Measurements from ENCODE around the gene MED12L. TPM values are rescaled to one million over a fixed set of nuclear protein-coding genes. Genes with fewer than 3 reads are reported as not detected.

The MED12L gene
- total RNA-seq, 1 experiment from 2014 or later = 14.9 TPM

- Histone ChIP-seq H2AFZ (ENCODE audit: low read length) (no peak overlapping the region), H2BK120ac (ENCODE audit: low read depth, low read length, poor library complexity, severe bottlenecking) (no peak overlapping the region), H3K56ac (ENCODE audit: insufficient read length, low read depth, low read length) (no peak overlapping the region), H4K20me1 (ENCODE audit: control insufficient read depth, insufficient read depth, insufficient read length) (no peaks in the 10 kb centered on the region), H4K5ac (ENCODE audit: insufficient read length, low read depth, low read length) (no peak overlapping the region), H3K9ac (ENCODE audit: extremely low read depth, insufficient read length, low read length) (no peak overlapping the region), H4K8ac (replicated peaks; ENCODE audit: insufficient read length, low read depth, low read length) (no peak overlapping the region), H3K27me3 (ENCODE audit: insufficient read depth, low read length) (no peaks in the 10 kb centered on the region), H3K27ac (ENCODE audit: insufficient read length, low read depth, low read length) (no peak overlapping the region), H3K4ac (ENCODE audit: low read depth, low read length) (no peak overlapping the region), H3K18ac (ENCODE audit: insufficient read length, low read depth, low read length) (no peak overlapping the region), H2AK5ac (ENCODE audit: insufficient read length, low read length) (no peak overlapping the region), H4K91ac (ENCODE audit: insufficient read length, low read depth, low read length) (no peak overlapping the region), H3K23ac (ENCODE audit: insufficient read length, low read depth, low read length) (no peak overlapping the region), H3K79me1 (ENCODE audit: insufficient read depth, low read depth, low read length, poor library complexity, severe bottlenecking) (no peaks in the 10 kb centered on the region), H3K4me1 (ENCODE audit: insufficient read depth, low read length) (peaks cover 8% of the 10 kb centered on the region; the same call in 1 of the 2 replicates), H2BK5ac (ENCODE audit: insufficient read length, low read length) (no peak overlapping the region), H3K23me2 (ENCODE audit: insufficient read length, low read depth, low read length, poor library complexity, severe bottlenecking) (no peaks in the 10 kb centered on the region), H3K79me2 (ENCODE audit: insufficient read depth, low read length) (no peaks in the 10 kb centered on the region), H3K14ac (ENCODE audit: insufficient read depth, low read length) (no peak overlapping the region), H3K4me2 (ENCODE audit: insufficient read depth, insufficient read length, low read length) (no peak overlapping the region), H3T11ph (ENCODE audit: low read length) (no peak overlapping the region), H2BK15ac (ENCODE audit: low read depth, low read length) (no peak overlapping the region), H2BK20ac (ENCODE audit: low read depth, low read length, poor library complexity, severe bottlenecking) (no peak overlapping the region), H3K9me3 (ENCODE audit: control insufficient read depth, low read depth, low read length) (no peaks in the 10 kb centered on the region), H2BK12ac (ENCODE audit: insufficient read length, low read depth, low read length) (no peak overlapping the region)
- Mint-ChIP-seq H3K27ac (no peak overlapping the region), H3K27me3 (ENCODE audit: low read depth) (no peaks in the 10 kb centered on the region; the same call in 1 of the 2 replicates), H3K4me1 (peaks cover 18 to 19% of the 10 kb centered on the region in 2 experiments), H3K36me3 (ENCODE audit: insufficient read depth in 1 of 3, low read depth in 3 of 3) (peaks cover 0 to 9% (median 2%) of the 10 kb centered on the region in 3 experiments; a peak in 3 of 7 replicates), H3K4me3 (no peak overlapping the region), H3K9me3 (no peaks in the 10 kb centered on the region)
- no CpG with 5 or more reads among the region's 5 CpGs for WGBS (ENCODE audit: extremely low coverage, insufficient read length, low lambda C conversion rate)
- no peak for DNase-seq
- TF ChIP-seq CTCF (conservative IDR thresholded peaks at IDR 0.05) = no peak
Measured at GRCh38 chr3:151423091-151423490, 337.6 kb downstream of the MED12L start.

All from H9 (cell line).